ENCODE results near the gene STEAP1B. TPM values are rescaled to one million over a fixed set of nuclear protein-coding genes. Genes with fewer than 3 reads are reported as not detected.

The STEAP1B gene
- total RNA-seq, 1 experiment from 2014 or later: 0.27 TPM

DNA sequence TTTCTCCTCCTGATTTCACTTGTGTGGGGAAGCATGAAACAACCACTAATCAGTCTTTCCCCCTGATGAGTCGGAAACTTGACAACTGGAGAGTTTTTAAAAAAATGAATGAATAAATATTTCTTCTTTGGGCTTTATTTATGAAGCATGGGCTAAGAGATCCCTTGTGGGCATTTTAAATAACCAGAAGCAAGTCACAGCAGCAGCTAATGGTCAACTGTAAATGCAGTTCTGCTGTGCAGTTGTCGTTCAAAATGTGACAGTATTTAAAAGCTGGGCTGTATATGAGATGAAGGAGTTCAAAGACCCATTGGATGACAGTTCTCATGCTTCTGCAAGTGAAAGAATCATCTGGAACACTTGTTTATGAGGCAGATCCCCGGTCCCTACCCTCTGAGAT lies 54.1 kb downstream of the STEAP1B start:
- DNase-seq (ENCODE audit: low read depth, low spot score) (no peak), ATAC-seq (no peak)
- H3K9me2 ChIP-seq (ENCODE audit: insufficient read depth): no peaks in the 10 kb centered on the region
- CTCF ChIA-PET: no interaction called here
- no peak overlapping the region for H3K4me2 ChIP-seq (ENCODE audit: low read length)
- no peak overlapping the region for H3K9ac ChIP-seq (ENCODE audit: low read length)
- H3K4me3 ChIP-seq (replicated peaks in 1 of 2; ENCODE audit: low read depth in 1 of 2, low read length in 2 of 2): no peak overlapping the region
- H4K20me1 ChIP-seq (ENCODE audit: insufficient read depth): no peaks in the 10 kb centered on the region
- H3K36me3 ChIP-seq (ENCODE audit: control insufficient read depth in 1 of 2, insufficient read depth in 2 of 2, low read length in 2 of 2): no peaks in the 10 kb centered on the region
- POLR2A ChIA-PET: no interaction called here
- no peaks in the 10 kb centered on the region for H3K9me3 ChIP-seq (ENCODE audit: control insufficient read depth in 1 of 2, insufficient read depth in 1 of 2, low read depth in 1 of 2, low read length in 2 of 2)
- no peak for TF ChIP-seq CEBPB (IDR thresholded peaks at IDR 0.05; ENCODE audit: low read depth)
- no peak for TF ChIP-seq EZH2 (IDR thresholded peaks at IDR 0.05)
- no peak for TF ChIP-seq SP1 (IDR thresholded peaks at IDR 0.05; ENCODE audit: low read depth)
- TF ChIP-seq ELF1 (IDR thresholded peaks at IDR 0.05; ENCODE audit: borderline replicate concordance, low read depth): no peak
- no peak for TF ChIP-seq POLR2A (IDR thresholded peaks at IDR 0.05; ENCODE audit: borderline replicate concordance, extremely low read depth, insufficient read depth, insufficient read length)
- no peak for TF ChIP-seq TCF7L2 (IDR thresholded peaks at IDR 0.05; ENCODE audit: borderline replicate concordance, extremely low read depth, insufficient read depth, insufficient read length)
- TF ChIP-seq, protein P1, sequence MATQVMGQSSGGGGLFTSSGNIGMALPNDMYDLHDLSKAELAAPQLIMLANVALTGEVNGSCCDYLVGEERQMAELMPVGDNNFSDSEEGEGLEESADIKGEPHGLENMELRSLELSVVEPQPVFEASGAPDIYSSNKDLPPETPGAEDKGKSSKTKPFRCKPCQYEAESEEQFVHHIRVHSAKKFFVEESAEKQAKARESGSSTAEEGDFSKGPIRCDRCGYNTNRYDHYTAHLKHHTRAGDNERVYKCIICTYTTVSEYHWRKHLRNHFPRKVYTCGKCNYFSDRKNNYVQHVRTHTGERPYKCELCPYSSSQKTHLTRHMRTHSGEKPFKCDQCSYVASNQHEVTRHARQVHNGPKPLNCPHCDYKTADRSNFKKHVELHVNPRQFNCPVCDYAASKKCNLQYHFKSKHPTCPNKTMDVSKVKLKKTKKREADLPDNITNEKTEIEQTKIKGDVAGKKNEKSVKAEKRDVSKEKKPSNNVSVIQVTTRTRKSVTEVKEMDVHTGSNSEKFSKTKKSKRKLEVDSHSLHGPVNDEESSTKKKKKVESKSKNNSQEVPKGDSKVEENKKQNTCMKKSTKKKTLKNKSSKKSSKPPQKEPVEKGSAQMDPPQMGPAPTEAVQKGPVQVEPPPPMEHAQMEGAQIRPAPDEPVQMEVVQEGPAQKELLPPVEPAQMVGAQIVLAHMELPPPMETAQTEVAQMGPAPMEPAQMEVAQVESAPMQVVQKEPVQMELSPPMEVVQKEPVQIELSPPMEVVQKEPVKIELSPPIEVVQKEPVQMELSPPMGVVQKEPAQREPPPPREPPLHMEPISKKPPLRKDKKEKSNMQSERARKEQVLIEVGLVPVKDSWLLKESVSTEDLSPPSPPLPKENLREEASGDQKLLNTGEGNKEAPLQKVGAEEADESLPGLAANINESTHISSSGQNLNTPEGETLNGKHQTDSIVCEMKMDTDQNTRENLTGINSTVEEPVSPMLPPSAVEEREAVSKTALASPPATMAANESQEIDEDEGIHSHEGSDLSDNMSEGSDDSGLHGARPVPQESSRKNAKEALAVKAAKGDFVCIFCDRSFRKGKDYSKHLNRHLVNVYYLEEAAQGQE (IDR thresholded peaks at IDR 0.05; ENCODE audit: low read depth): no peak
- no peak for TF ChIP-seq SRF (IDR thresholded peaks at IDR 0.05; ENCODE audit: low read depth)
- no peak for TF ChIP-seq SIN3A (IDR thresholded peaks at IDR 0.05; ENCODE audit: low read depth)
- TF ChIP-seq, protein P2, sequence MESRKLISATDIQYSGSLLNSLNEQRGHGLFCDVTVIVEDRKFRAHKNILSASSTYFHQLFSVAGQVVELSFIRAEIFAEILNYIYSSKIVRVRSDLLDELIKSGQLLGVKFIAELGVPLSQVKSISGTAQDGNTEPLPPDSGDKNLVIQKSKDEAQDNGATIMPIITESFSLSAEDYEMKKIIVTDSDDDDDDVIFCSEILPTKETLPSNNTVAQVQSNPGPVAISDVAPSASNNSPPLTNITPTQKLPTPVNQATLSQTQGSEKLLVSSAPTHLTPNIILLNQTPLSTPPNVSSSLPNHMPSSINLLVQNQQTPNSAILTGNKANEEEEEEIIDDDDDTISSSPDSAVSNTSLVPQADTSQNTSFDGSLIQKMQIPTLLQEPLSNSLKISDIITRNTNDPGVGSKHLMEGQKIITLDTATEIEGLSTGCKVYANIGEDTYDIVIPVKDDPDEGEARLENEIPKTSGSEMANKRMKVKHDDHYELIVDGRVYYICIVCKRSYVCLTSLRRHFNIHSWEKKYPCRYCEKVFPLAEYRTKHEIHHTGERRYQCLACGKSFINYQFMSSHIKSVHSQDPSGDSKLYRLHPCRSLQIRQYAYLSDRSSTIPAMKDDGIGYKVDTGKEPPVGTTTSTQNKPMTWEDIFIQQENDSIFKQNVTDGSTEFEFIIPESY (IDR thresholded peaks at IDR 0.05; ENCODE audit: extremely low read depth, insufficient replicate concordance, low read length): no peak
- no peak for TF ChIP-seq CBX3 (IDR thresholded peaks at IDR 0.05; ENCODE audit: low read depth)
- no peak for TF ChIP-seq ZNF274 (IDR thresholded peaks at IDR 0.05; ENCODE audit: low read depth, low read length)
- TF ChIP-seq, protein P3, sequence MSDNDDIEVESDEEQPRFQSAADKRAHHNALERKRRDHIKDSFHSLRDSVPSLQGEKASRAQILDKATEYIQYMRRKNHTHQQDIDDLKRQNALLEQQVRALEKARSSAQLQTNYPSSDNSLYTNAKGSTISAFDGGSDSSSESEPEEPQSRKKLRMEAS (IDR thresholded peaks at IDR 0.05): no peak
- TF ChIP-seq FOSL1 (IDR thresholded peaks at IDR 0.05; ENCODE audit: low read depth): no peak
- TF ChIP-seq RAD21 (IDR thresholded peaks at IDR 0.05; ENCODE audit: low read depth): no peak
- no peak for TF ChIP-seq EGR1 (IDR thresholded peaks at IDR 0.05; ENCODE audit: low read depth)
- peaks cover 0 to 7% of the 10 kb centered on the region in 2 experiments; a peak in 2 of 4 replicates for H3K4me1 ChIP-seq (ENCODE audit: control insufficient read depth in 1 of 2, insufficient read depth in 2 of 2, low read length in 2 of 2)
- H3K27ac ChIP-seq (ENCODE audit: low read depth, low read length): no peak overlapping the region
- no peaks in the 10 kb centered on the region for H3K79me2 ChIP-seq (ENCODE audit: insufficient read depth, low read length)
- no peaks in the 10 kb centered on the region for H3K27me3 ChIP-seq (ENCODE audit: insufficient read depth, low read length)
- intact Hi-C loops (cut with micrococcal nuclease): no loop called here
- RAD21 ChIA-PET (ENCODE audit: low non-redundant PET in 1 of 2, low total read pairs in 2 of 2, uncharacterized antibody in 2 of 2, unreplicated experiment in 2 of 2): no interaction called here
- H2AFZ ChIP-seq (ENCODE audit: low read depth, low read length, poor library complexity, severe bottlenecking): no peak overlapping the region
- BruUV-seq (replicated peaks): no TSS peak

Measured in HCT116 (cell line).